Mesenchymal stem cell (in vitro differentiated cells and primary cell): ENCODE measurements around the gene CSH2.
"Not testable (repeated sequence)": the region's sequence is repeated elsewhere in the genome, so short reads cannot be mapped to it uniquely, and the experiment has no call there.

ENCODE experiments used
- DNase-seq: peaks from one replicate; pipeline ENCODE4 v3.0.0-alpha.2; 2013
- H2AFZ ChIP-seq: one replicate; pipeline ENCODE4 v1.6.1; 2013; ENCODE audit warnings: low read depth, mild to moderate bottlenecking, control low read depth, inconsistent platforms, low read length, moderate library complexity
- H2AK5ac ChIP-seq: 2 replicates; pipeline ENCODE4 v1.6.1; 2013; ENCODE audit warnings: low read length, moderate library complexity, mild to moderate bottlenecking, inconsistent platforms; ENCODE audit not compliant: severe bottlenecking
- H2BK120ac ChIP-seq: one replicate; pipeline ENCODE4 v1.6.1; 2013; ENCODE audit warnings: low read depth, mild to moderate bottlenecking, inconsistent platforms, low read length, moderate library complexity
- H2BK12ac ChIP-seq, 2 experiments: one replicate each; pipeline ENCODE4 v1.6.1; 2013; ENCODE audit warnings: inconsistent platforms in 2 of 2, low read length in 2 of 2, mild to moderate bottlenecking in 2 of 2, moderate library complexity in 2 of 2, control low read depth in 1 of 2
- H2BK15ac ChIP-seq: one replicate; pipeline ENCODE4 v1.6.1; 2013; ENCODE audit warnings: mild to moderate bottlenecking, low read depth, inconsistent platforms; ENCODE audit not compliant: poor library complexity, severe bottlenecking
- H2BK5ac ChIP-seq: 2 replicates; pipeline ENCODE4 v1.6.1; 2013; ENCODE audit warnings: low read depth, mild to moderate bottlenecking, low read length, control low read depth, inconsistent platforms; ENCODE audit not compliant: poor library complexity, severe bottlenecking
- H3K14ac ChIP-seq, 2 experiments: one replicate each; pipeline ENCODE4 v1.6.1; 2013; ENCODE audit warnings: inconsistent platforms in 2 of 2, low read length in 2 of 2, control low read depth in 1 of 2, mild to moderate bottlenecking in 1 of 2, moderate library complexity in 1 of 2
- H3K18ac ChIP-seq, 2 experiments: one replicate each; pipeline ENCODE4 v1.6.1; 2013; ENCODE audit warnings: inconsistent platforms in 2 of 2, low read length in 2 of 2, control low read depth in 1 of 2, low read depth in 1 of 2, mild to moderate bottlenecking in 1 of 2
- H3K23ac ChIP-seq, 2 experiments: one replicate each; pipeline ENCODE4 v1.6.1; 2013; ENCODE audit warnings: inconsistent platforms in 2 of 2, low read length in 2 of 2, mild to moderate bottlenecking in 2 of 2, moderate library complexity in 2 of 2, control low read depth in 1 of 2
- H3K27ac ChIP-seq: 2 replicates; pipeline ENCODE4 v1.5.1; 2013; ENCODE audit warnings: mild to moderate bottlenecking, moderate library complexity, low read length, control low read depth, inconsistent platforms; ENCODE audit not compliant: poor library complexity, severe bottlenecking
- H3K27me3 ChIP-seq, 2 experiments: 2 replicates each; pipeline versions ENCODE4 v1.6.1 to v1.7.0; 2013; ENCODE audit warnings: low read length in 2 of 2, mild to moderate bottlenecking in 2 of 2, moderate library complexity in 2 of 2, control low read depth in 1 of 2, inconsistent platforms in 1 of 2; ENCODE audit not compliant: control insufficient read depth in 1 of 2, insufficient read depth in 1 of 2
- H3K36me3 ChIP-seq, 2 experiments: 2 replicates each; pipeline versions ENCODE4 v1.6.1 to v1.7.0; 2013; ENCODE audit warnings: low read length in 2 of 2, control low read depth in 1 of 2, inconsistent platforms in 1 of 2, low read depth in 1 of 2, mild to moderate bottlenecking in 1 of 2; ENCODE audit not compliant: insufficient read depth in 2 of 2, control insufficient read depth in 1 of 2
- H3K4ac ChIP-seq, 2 experiments: one replicate each; pipeline ENCODE4 v1.6.1; 2013; ENCODE audit warnings: inconsistent platforms in 2 of 2, low read length in 2 of 2, mild to moderate bottlenecking in 2 of 2, moderate library complexity in 2 of 2, control low read depth in 1 of 2, low read depth in 1 of 2
- H3K4me1 ChIP-seq: 2 replicates; pipeline ENCODE4 v1.6.1; 2013; ENCODE audit warnings: low read depth, low read length, control low read depth; ENCODE audit not compliant: control insufficient read depth, insufficient read depth
- H3K4me2 ChIP-seq: 2 replicates; pipeline ENCODE4 v1.6.1; 2013; ENCODE audit warnings: low read length, mild to moderate bottlenecking, inconsistent platforms; ENCODE audit not compliant: poor library complexity, severe bottlenecking
- H3K4me3 ChIP-seq, 2 experiments: 2 replicates each; pipeline versions ENCODE4 v1.5.1 to v1.7.0; 2013; ENCODE audit warnings: low read length in 2 of 2, mild to moderate bottlenecking in 2 of 2, control low read depth in 1 of 2, low read depth in 1 of 2; ENCODE audit not compliant: insufficient read depth in 1 of 2
- H3K79me1 ChIP-seq: replicated peaks from 2 replicates; pipeline ENCODE4 v1.6.1; 2013; ENCODE audit warnings: mild to moderate bottlenecking, control low read depth, low read length, inconsistent platforms; ENCODE audit not compliant: poor library complexity, severe bottlenecking
- H3K9ac ChIP-seq: 2 replicates; pipeline ENCODE4 v1.7.0; 2013; ENCODE audit warnings: mild to moderate bottlenecking, low read length, moderate library complexity
- H3K9me3 ChIP-seq: 2 replicates; pipeline ENCODE4 v1.7.0; 2013; ENCODE audit warnings: mild to moderate bottlenecking, low read length; ENCODE audit not compliant: control insufficient read depth
- H4K8ac ChIP-seq: one replicate; pipeline ENCODE4 v1.6.1; 2013; ENCODE audit warnings: inconsistent platforms, mild to moderate bottlenecking, low read length, moderate library complexity
- H4K91ac ChIP-seq: one replicate; pipeline ENCODE4 v1.6.1; 2013; ENCODE audit warnings: mild to moderate bottlenecking, low read length, inconsistent platforms
- WGBS: methylation state at CpG from one replicate; pipeline ENCODE4 v1.1.7; 2013; ENCODE audit warnings: mixed read lengths; 5-methylcytosine and 5-hydroxymethylcytosine counted together

CSH2 gene

GRCh38 chr17:63874693-63875092 lies 1.2 kb upstream of the CSH2 start:
- H3K23ac ChIP-seq, H3K14ac ChIP-seq, H2BK12ac ChIP-seq, H3K9ac ChIP-seq, H2BK15ac ChIP-seq, H3K4me2 ChIP-seq, H3K27ac ChIP-seq, H3K79me1 ChIP-seq, H4K8ac ChIP-seq, H3K4ac ChIP-seq, H2BK5ac ChIP-seq, H3K9me3 ChIP-seq, H3K18ac ChIP-seq, H3K4me1 ChIP-seq, H3K4me3 ChIP-seq, H2AK5ac ChIP-seq, H3K36me3 ChIP-seq, H2AFZ ChIP-seq, H2BK120ac ChIP-seq, DNase-seq, H4K91ac ChIP-seq: not testable (repeated sequence)
- 87% methylated on average over 3 of the region's 6 CpGs for WGBS
- peaks cover 0 to 17% of the 10 kb centered on the region in 2 experiments for H3K27me3 ChIP-seq

GRCh38 chr17:63874061-63874626 lies 667 bp upstream of the CSH2 start:
- not testable (repeated sequence) for H3K14ac ChIP-seq, H4K91ac ChIP-seq, H2AK5ac ChIP-seq, H3K9me3 ChIP-seq, H3K4me3 ChIP-seq, H4K8ac ChIP-seq, H3K9ac ChIP-seq, H2BK5ac ChIP-seq, H2BK120ac ChIP-seq, H2BK15ac ChIP-seq, H3K4ac ChIP-seq, DNase-seq, H3K18ac ChIP-seq, H3K23ac ChIP-seq, H2AFZ ChIP-seq, H3K4me2 ChIP-seq, H2BK12ac ChIP-seq, H3K4me1 ChIP-seq, H3K79me1 ChIP-seq, H3K27ac ChIP-seq, H3K36me3 ChIP-seq
- peaks cover 0 to 11% of the 10 kb centered on the region in 2 experiments for H3K27me3 ChIP-seq
- 70% methylated on average over 3 of the region's 8 CpGs for WGBS

- H3K9ac ChIP-seq, H2AFZ ChIP-seq, H2BK5ac ChIP-seq, H2BK12ac ChIP-seq, H3K79me1 ChIP-seq, H3K27me3 ChIP-seq, H3K4me2 ChIP-seq, H3K36me3 ChIP-seq, H3K4ac ChIP-seq, H3K23ac ChIP-seq, H2BK120ac ChIP-seq, DNase-seq, H3K4me3 ChIP-seq, H3K18ac ChIP-seq, H3K9me3 ChIP-seq, H4K91ac ChIP-seq, H2AK5ac ChIP-seq, H4K8ac ChIP-seq, H3K27ac ChIP-seq, H3K14ac ChIP-seq, H3K4me1 ChIP-seq, H2BK15ac ChIP-seq: not testable (repeated sequence)
- WGBS: 96% methylated on average over 3 of the region's 15 CpGs
Measured at GRCh38 chr17:63871646-63872365, 1.7 kb downstream of the CSH2 start.

GRCh38 chr17:63870292-63870665 lies 3.2 kb downstream of the CSH2 start:
- H2BK12ac ChIP-seq, H4K91ac ChIP-seq, H3K9me3 ChIP-seq, H3K4me1 ChIP-seq, H2BK120ac ChIP-seq, H3K36me3 ChIP-seq, H4K8ac ChIP-seq, H3K18ac ChIP-seq, H3K27ac ChIP-seq, H3K4ac ChIP-seq, H3K27me3 ChIP-seq, H2BK15ac ChIP-seq, H2AFZ ChIP-seq, H3K4me3 ChIP-seq, DNase-seq, H3K23ac ChIP-seq, H3K79me1 ChIP-seq, H2BK5ac ChIP-seq, H3K14ac ChIP-seq, H2AK5ac ChIP-seq, H3K9ac ChIP-seq, H3K4me2 ChIP-seq: not testable (repeated sequence)
- 100% methylated on average over 2 of the region's 4 CpGs for WGBS
